GM18519 (cell line): ENCODE measurements around the gene ZNF771.
A peak's percentile ranks its signal among the peaks of the same experiment; 100 is the strongest.

Experiments used
- ATAC-seq: cut with Tn5 transposase; IDR thresholded peaks from one replicate; pipeline ENCODE4 v1.9.1; 2021; ENCODE audit warnings: mild to moderate bottlenecking, moderate library complexity; ENCODE audit not compliant: unreplicated experiment, low FRiP score

ZNF771 gene

GRCh38 chr16:30397776-30398660, 9.4 kb upstream of the ZNF771 start:
- no peak for ATAC-seq

GRCh38 chr16:30398661-30399434, 8.6 kb upstream of the ZNF771 start:
- no peak for ATAC-seq

- ATAC-seq = no peak
Measured at GRCh38 chr16:30399435-30400186, 7.8 kb upstream of the ZNF771 start.

- ATAC-seq = no peak
Measured at GRCh38 chr16:30401768-30402425, 5.5 kb upstream of the ZNF771 start.

DNA sequence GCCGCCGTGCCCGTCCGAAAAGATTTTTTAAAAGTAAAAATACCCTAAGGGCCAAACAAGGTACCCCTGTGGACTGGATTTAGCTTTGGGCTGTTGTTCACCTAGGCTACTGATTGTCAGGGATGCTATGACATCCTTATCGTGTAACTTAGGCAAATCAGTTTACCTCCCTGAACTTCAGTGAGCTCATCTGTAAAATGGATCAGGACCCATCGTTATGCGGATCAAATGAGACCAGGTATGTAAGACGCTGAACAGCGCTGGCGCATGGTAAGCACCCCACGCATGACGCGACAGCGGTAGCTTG, 658 bp upstream of the ZNF771 start:
- ATAC-seq = peak; percentile 14

GRCh38 chr16:30407804-30408534, 563 bp downstream of the ZNF771 start:
- ATAC-seq = no peak

- no peak for ATAC-seq
Measured at GRCh38 chr16:30409125-30410060, 2.0 kb downstream of the ZNF771 start.

DNA sequence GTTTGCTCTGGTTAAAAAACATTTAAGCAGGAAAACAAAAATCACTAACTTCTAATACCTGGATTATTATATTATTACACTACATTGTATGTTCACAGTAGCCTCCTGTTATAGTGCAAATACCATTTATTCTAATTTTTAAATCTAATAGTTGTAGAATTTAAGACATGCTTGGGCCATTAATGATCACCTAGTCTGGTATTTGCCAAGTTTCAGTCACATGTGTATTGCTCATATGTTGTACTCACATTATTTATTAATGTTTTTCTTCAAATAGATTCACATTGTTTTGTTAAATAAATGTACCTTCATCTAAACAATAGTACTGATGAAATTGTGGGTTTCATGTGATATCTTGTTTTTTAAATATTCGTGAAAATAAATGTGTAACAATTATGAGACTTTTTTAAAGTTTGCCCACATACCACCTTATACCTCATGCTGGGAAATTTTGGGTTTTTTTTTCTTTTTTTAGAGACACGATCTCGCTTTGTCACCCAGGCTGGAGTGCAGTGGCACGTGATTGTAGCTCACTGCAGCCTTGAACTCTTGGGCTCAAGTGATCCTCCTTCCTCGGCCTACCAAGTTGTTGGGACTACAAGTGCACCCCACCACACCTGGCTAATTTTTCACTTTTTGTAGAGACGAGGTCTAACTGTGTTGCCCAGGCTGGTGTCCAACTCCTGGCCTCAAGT, 5.9 kb downstream of the ZNF771 start:
- ATAC-seq = no peak

DNA sequence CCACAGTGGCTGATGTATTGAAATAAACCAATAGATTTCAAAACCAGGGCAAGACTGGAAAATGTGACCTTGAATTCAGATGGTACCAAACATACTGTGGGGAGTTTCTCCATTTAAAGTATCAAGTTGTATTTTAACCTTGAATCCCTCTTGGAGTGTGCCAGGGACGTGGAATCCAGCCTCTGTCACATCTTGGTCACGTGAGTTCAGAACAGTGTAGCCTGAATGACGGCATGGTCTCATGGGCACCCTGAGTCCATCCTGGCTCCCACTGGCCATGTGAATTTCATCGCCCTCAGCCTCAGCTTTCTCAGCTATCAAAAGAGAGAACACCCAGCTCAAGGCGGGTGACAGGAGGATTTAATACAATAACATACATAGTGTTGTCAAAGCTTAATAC, 6.8 kb downstream of the ZNF771 start:
- no peak for ATAC-seq

DNA sequence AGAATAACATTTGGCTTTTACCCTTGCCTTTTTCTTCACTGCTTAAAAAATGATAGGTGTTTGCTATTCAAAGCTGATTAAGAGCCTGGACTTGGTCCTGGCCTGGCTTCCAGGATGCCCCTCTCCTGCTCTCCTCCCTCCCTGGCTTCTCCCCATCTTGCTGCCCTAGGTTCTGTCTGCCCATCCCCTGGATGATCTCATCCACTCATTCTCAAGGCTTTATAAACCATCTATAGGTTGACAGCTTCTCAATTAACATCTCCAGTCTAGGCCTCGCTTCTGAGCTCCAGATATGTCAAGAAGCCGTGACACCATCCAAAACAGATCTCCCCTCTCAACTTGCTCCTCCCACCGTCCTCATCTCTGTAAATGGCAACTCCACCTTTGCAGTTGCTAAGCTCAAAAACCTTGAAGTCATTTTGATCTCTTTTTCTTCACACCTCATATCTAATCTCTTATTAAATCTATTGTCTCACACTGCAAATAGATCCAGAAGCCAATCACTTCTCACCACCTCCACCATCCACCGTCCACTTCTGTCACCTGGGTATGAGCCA, 8.7 kb downstream of the ZNF771 start:
- ATAC-seq = no peak

GRCh38 chr16:30416624-30417528, 9.5 kb downstream of the ZNF771 start:
- ATAC-seq = no peak

GRCh38 chr16:30417529-30418349, 10.3 kb downstream of the ZNF771 start:
- ATAC-seq = peak; percentile 65

- no peak for ATAC-seq
Measured at GRCh38 chr16:30418350-30419181, 11.2 kb downstream of the ZNF771 start.

DNA sequence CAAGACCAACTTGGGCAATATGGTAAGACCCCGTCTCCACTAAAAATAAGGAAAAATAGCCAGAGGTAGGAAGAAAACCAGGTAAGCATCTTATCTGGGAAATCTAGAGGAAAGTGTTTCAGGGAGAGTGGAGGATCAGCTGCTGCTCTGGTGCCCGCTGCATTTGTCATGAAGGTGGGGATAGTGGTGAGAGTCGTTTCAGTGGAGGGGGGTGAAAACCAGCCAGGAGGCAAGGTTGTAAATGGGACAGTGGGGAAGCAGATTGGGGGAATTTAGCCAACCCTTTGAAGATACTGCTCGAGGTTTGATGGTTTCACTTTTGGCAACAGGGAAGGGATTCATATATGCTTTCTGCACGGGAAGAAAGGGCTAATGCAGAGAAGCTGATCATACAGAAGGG, 13.6 kb downstream of the ZNF771 start:
- no peak for ATAC-seq

- no peak for ATAC-seq
Measured at GRCh38 chr16:30428055-30428454, 20.6 kb downstream of the ZNF771 start.

DNA sequence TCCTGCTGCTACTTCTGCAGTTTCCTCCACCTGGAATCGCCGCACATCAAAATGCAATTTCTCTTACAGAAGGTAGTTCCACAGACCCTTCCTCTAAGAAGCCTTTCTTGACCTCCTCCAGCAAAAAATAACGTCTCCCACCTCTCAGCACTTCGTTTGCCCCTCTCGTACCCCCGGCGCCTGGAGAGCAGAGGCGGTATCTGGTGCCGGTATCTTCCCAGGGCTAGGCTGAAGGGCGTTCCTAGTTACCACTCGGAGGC, 21.9 kb downstream of the ZNF771 start:
- no peak for ATAC-seq
